ENCODE results near the gene MYLK.

GRCh38 chr3:123759871-123760270 lies 124.3 kb downstream of the MYLK start:
- no peak for TF ChIP-seq POLR2A (IDR thresholded peaks at IDR 0.05)
- TF ChIP-seq, protein P1, sequence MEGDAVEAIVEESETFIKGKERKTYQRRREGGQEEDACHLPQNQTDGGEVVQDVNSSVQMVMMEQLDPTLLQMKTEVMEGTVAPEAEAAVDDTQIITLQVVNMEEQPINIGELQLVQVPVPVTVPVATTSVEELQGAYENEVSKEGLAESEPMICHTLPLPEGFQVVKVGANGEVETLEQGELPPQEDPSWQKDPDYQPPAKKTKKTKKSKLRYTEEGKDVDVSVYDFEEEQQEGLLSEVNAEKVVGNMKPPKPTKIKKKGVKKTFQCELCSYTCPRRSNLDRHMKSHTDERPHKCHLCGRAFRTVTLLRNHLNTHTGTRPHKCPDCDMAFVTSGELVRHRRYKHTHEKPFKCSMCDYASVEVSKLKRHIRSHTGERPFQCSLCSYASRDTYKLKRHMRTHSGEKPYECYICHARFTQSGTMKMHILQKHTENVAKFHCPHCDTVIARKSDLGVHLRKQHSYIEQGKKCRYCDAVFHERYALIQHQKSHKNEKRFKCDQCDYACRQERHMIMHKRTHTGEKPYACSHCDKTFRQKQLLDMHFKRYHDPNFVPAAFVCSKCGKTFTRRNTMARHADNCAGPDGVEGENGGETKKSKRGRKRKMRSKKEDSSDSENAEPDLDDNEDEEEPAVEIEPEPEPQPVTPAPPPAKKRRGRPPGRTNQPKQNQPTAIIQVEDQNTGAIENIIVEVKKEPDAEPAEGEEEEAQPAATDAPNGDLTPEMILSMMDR (IDR thresholded peaks at IDR 0.05) = no peak
